GM12875 (cell line): ENCODE data around the gene NHLRC2.
"Not testable (repeated sequence)": the region's sequence is repeated elsewhere in the genome, so short reads cannot be mapped to it uniquely, and the experiment has no call there.

Experiments
- H3K4me3 ChIP-seq: one replicate; pipeline ENCODE4 v1.5.1; 2011; ENCODE audit warnings: low read depth, low read length, control low read depth
- TF ChIP-seq, protein P1 (sequence below): IDR thresholded peaks from 2 replicates; pipeline ENCODE4 v1.5.1; 2011; ENCODE audit warnings: low read depth, mild to moderate bottlenecking, control low read depth, inconsistent platforms, low read length, moderate library complexity, borderline replicate concordance; ENCODE audit not compliant: insufficient read depth

NHLRC2 gene

GRCh38 chr10:113854013-113854760, at the start of gene NHLRC2, which contains the start of gene DCLRE1A:
TSS of gene NHLRC2 (plus strand) at chr10:113854661. CDS start at chr10:113854873, 212 bp downstream.
TSS of gene DCLRE1A (minus strand) at chr10:113854082. CDS start at chr10:113853182, 900 bp downstream.
- H3K4me3 ChIP-seq = peak within 1 kb of the TSS; percentile 91
- TF ChIP-seq, protein P1, sequence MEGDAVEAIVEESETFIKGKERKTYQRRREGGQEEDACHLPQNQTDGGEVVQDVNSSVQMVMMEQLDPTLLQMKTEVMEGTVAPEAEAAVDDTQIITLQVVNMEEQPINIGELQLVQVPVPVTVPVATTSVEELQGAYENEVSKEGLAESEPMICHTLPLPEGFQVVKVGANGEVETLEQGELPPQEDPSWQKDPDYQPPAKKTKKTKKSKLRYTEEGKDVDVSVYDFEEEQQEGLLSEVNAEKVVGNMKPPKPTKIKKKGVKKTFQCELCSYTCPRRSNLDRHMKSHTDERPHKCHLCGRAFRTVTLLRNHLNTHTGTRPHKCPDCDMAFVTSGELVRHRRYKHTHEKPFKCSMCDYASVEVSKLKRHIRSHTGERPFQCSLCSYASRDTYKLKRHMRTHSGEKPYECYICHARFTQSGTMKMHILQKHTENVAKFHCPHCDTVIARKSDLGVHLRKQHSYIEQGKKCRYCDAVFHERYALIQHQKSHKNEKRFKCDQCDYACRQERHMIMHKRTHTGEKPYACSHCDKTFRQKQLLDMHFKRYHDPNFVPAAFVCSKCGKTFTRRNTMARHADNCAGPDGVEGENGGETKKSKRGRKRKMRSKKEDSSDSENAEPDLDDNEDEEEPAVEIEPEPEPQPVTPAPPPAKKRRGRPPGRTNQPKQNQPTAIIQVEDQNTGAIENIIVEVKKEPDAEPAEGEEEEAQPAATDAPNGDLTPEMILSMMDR = no peak

DNA sequence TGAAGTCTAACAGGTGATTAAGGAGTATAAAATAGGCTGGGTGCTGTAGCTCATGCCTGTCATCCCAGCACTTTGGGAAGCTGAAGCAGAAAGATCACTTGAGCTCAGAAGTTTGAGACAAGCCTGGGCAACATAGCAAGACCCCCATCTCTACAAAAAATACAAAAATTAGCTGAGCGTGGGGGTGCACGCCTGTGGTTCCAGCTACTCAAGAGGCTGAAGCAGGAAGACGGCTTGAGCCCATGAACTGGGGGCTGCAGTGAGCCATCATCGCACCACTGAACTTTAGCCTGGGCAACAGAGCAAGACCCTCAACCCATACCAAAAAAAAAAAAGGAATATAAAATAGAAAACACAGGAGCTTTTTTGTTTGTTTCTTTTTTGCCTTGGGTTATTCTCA, 48.0 kb upstream of the NHLRC2 start:
- no peak overlapping the region for H3K4me3 ChIP-seq
- TF ChIP-seq, protein P1 = no peak

GRCh38 chr10:113808168-113808567, 46.3 kb upstream of the NHLRC2 start:
- no peak overlapping the region for H3K4me3 ChIP-seq
- TF ChIP-seq, protein P1 = no peak

- not testable (repeated sequence) for H3K4me3 ChIP-seq
These were observed 39.8 kb upstream of the NHLRC2 start for GRCh38 chr10:113814700-113815099.

- TF ChIP-seq, protein P1 = no peak
- no peak overlapping the region for H3K4me3 ChIP-seq
These were observed 34.5 kb upstream of the NHLRC2 start for GRCh38 chr10:113819989-113820388.

- H3K4me3 ChIP-seq = no peak overlapping the region
- TF ChIP-seq, protein P1 = no peak; the same call in 1 of the 2 replicates
These were observed 34.0 kb upstream of the NHLRC2 start for GRCh38 chr10:113820507-113820906.

DNA sequence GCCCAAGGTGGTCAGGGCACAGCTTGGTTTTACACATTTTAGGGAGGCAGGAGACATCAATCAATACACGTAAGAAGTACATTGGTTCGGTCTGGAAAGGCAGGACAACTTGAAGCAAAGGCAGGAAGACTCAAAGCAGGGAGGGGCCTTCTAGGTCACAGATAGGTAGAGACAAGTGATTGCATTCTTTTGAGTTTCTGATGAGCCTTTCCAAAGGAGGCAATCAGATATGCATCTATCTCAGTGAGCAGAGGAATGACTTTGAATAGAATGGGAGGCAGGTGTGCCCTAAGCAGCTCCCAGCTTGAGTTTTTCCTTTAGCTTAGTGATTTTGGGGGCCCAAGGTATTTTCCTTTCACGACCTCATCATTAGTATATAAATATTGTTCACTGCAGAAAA, 33.2 kb upstream of the NHLRC2 start:
- not testable (repeated sequence) for H3K4me3 ChIP-seq

- TF ChIP-seq, protein P1 = no peak
These were observed 32.3 kb upstream of the NHLRC2 start for GRCh38 chr10:113822174-113822573.

More at GRCh38 chr10:113822174-113822573, 32.3 kb upstream of the NHLRC2 start:
- no peak overlapping the region for H3K4me3 ChIP-seq
